ENCODE measurements around the gene RRAGD.

GRCh38 chr6:89414215-89414614, 2.1 kb upstream of the RRAGD start:
- TF ChIP-seq EZH2phosphoT487 (IDR thresholded peaks at IDR 0.05; ENCODE audit: low read depth, severe bottlenecking, unreplicated experiment) (no peak), CTCF (IDR thresholded peaks at IDR 0.05; ENCODE audit: poor library complexity) (no peak), EZH2 (IDR thresholded peaks at IDR 0.05; ENCODE audit: borderline replicate concordance) (no peak)

Measured in hepatocyte (in vitro differentiated cells).